ENCODE data around the gene PPP1R9A. TPM values are rescaled to one million over a fixed set of nuclear protein-coding genes. Genes with fewer than 3 reads are reported as not detected.

The PPP1R9A gene
- total and polyA plus RNA-seq, 12 donors, result 1.4 to 41.9 (median 29.1) TPM

- intact Hi-C loops (cut with DNase I), result no loop called here
- H3K9me3 ChIP-seq, result peaks cover 0 to 3% (median 0%) of the 10 kb centered on the region in 11 donors
- ATAC-seq, result no peak
- no peaks in the 10 kb centered on the region for H3K36me3 ChIP-seq
- no peaks in the 10 kb centered on the region for H3K27me3 ChIP-seq
- no peak for DNase-seq
- peaks cover 0 to 38% (median 12%) of the 10 kb centered on the region in 9 donors for H3K4me1 ChIP-seq
- no peak overlapping the region for H3K4me3 ChIP-seq
- WGBS, 2 donors, result 40 to 60% methylated on average over 2 of the region's 2 CpGs
- no peak overlapping the region for H3K27ac ChIP-seq
- TF ChIP-seq CTCF (IDR thresholded peaks at IDR 0.05), result no peak
Observed at GRCh38 chr7:94972296-94972695, 64.9 kb downstream of the PPP1R9A start.

- H3K4me1 ChIP-seq, result peaks cover 0 to 38% (median 12%) of the 10 kb centered on the region in 9 donors
- ATAC-seq, result no peak
- no peak for TF ChIP-seq CTCF (IDR thresholded peaks at IDR 0.05)
- H3K27me3 ChIP-seq, result no peaks in the 10 kb centered on the region
- no peak for DNase-seq
- H3K27ac ChIP-seq, result no peak overlapping the region
- no peaks in the 10 kb centered on the region for H3K36me3 ChIP-seq
- intact Hi-C loops (cut with DNase I), result no loop called here
- no peaks in the 10 kb centered on the region for H3K9me3 ChIP-seq
- H3K4me3 ChIP-seq, result no peak overlapping the region
- WGBS, 2 donors, result 92 to 94% methylated on average over 3 of the region's 3 CpGs
Observed at GRCh38 chr7:94973844-94974243, 66.5 kb downstream of the PPP1R9A start.

GRCh38 chr7:94974423-94974822 is 67.0 kb downstream of the PPP1R9A start:
- no peak overlapping the region for H3K27ac ChIP-seq
- intact Hi-C loops (cut with DNase I), result no loop called here
- H3K36me3 ChIP-seq, result no peaks in the 10 kb centered on the region
- no peaks in the 10 kb centered on the region for H3K27me3 ChIP-seq
- DNase-seq (no peak), ATAC-seq (no peak)
- no peak for TF ChIP-seq CTCF (IDR thresholded peaks at IDR 0.05)
- H3K4me1 ChIP-seq, result peaks cover 0 to 38% (median 12%) of the 10 kb centered on the region in 9 donors
- H3K9me3 ChIP-seq, result no peaks in the 10 kb centered on the region
- WGBS, 2 donors, result 63 to 69% methylated on average over 4 of the region's 4 CpGs
- no peak overlapping the region for H3K4me3 ChIP-seq

- Histone ChIP-seq H3K27me3 (no peaks in the 10 kb centered on the region), H3K27ac (no peak overlapping the region), H3K4me3 (no peak overlapping the region), H3K36me3 (no peaks in the 10 kb centered on the region), H3K9me3 (no peaks in the 10 kb centered on the region), H3K4me1 (peaks cover 0 to 38% (median 12%) of the 10 kb centered on the region in 9 donors)
- DNase-seq (no peak), ATAC-seq (no peak)
- intact Hi-C loops (cut with DNase I), result no loop called here
- no peak for TF ChIP-seq CTCF (IDR thresholded peaks at IDR 0.05)
Observed at GRCh38 chr7:94975336-94975735, 67.9 kb downstream of the PPP1R9A start.

Measured in heart right ventricle (tissue), 16 donors.